ENCODE results near the gene COL11A1.
"Not testable (repeated sequence)": the region's sequence is repeated elsewhere in the genome, so short reads cannot be mapped to it uniquely, and the experiment has no call there.

COL11A1 gene

DNA sequence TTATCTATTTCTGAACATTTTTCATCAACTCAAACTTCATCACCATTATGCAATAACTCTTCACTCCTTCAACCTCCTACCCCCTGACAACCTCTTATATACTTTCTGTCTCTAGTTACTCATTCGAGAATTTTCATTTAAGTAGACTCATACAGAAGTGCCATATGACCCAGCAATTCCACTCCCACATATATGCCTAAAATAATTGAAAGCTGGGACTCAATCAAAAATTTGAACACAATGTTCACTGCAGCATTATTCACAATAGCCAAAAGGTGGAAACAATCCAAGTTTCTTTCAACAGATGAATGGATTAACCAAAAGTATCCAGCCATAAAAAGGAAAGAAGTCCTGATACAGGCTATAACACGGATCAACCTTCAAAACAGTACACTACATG lies 24.1 kb downstream of the COL11A1 start:
- H3K27me3 ChIP-seq (ENCODE audit: control insufficient read depth in 1 of 2, insufficient read depth in 2 of 2, low read length in 2 of 2) = peaks cover 0 to 3% of the 10 kb centered on the region in 2 donors
- H3K4me3 ChIP-seq (ENCODE audit: low read length in 2 of 2) = no peak overlapping the region
- no peaks in the 10 kb centered on the region for H3K36me3 ChIP-seq (ENCODE audit: control insufficient read depth in 2 of 2, insufficient read depth in 2 of 2, low read length in 2 of 2)
- no peak overlapping the region for H3K27ac ChIP-seq (ENCODE audit: low read length)
- H3K9me3 ChIP-seq (ENCODE audit: control insufficient read depth in 2 of 2, low read length in 2 of 2) = no peaks in the 10 kb centered on the region
- H3K9ac ChIP-seq (ENCODE audit: low read length in 2 of 2) = no peak overlapping the region
- H3K4me1 ChIP-seq (ENCODE audit: control insufficient read depth, insufficient read depth, low read length) = no peaks in the 10 kb centered on the region

DNA sequence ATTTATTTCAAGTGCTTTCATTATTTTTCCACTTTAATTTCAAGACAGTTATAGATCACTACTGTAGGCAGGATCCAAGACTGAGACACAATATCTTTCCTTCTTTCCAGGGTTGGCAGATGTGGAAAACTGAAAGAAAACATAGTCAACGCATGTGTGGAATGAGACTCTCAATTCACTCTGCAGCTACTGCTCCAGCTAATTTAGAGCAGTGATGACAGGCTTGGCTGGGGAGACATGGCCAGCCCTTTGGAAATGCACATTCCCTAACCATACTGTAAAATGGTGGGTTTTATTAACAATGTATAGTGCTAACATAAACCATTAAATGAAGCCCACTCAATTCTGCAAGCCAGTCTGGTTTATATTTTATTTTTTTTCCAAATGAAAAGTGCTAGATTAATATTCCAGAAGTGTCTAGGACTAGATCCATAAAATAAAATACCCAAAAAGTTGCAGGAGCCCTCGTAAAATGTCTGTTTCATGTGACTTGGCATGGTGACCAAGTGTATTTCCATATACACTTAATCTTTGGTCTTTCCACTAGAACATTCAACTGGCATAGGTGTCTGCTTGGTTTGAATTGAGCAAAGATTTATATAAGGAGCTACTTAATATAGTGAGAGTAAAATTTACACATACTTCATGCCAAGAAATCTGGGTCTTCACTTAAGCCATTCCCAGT lies 32.9 kb downstream of the COL11A1 start:
- Histone ChIP-seq H3K4me3 (ENCODE audit: low read length in 2 of 2) (no peak overlapping the region), H3K9me3 (ENCODE audit: control insufficient read depth in 2 of 2, low read length in 2 of 2) (no peaks in the 10 kb centered on the region), H3K27ac (ENCODE audit: low read length) (no peak overlapping the region), H3K4me1 (ENCODE audit: control insufficient read depth, insufficient read depth, low read length) (no peaks in the 10 kb centered on the region), H3K27me3 (ENCODE audit: control insufficient read depth in 1 of 2, insufficient read depth in 2 of 2, low read length in 2 of 2) (no peaks in the 10 kb centered on the region), H3K36me3 (ENCODE audit: control insufficient read depth in 2 of 2, insufficient read depth in 2 of 2, low read length in 2 of 2) (no peaks in the 10 kb centered on the region), H3K9ac (ENCODE audit: low read length in 2 of 2) (no peak overlapping the region)

DNA sequence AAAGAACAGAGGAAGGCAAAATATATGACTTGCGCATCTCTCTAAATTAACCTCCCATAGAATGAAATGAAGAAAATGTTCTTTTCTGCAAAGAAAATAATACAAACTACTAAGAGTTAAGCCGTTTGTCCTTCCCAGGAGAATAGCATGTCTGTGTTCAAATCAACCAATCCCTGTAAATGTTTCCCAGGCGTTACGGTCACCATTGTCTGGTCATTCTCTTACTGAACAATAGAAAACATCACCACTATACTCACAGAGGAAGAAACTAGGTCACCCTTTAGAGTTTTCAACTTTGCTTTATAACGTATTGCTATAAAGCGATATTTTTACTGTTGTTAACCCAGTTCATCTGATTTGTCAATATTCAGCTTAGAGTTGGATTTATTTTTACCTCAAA lies 34.1 kb downstream of the COL11A1 start:
- H3K9me3 ChIP-seq (ENCODE audit: control insufficient read depth in 2 of 2, low read length in 2 of 2) = no peaks in the 10 kb centered on the region
- no peak overlapping the region for H3K27ac ChIP-seq (ENCODE audit: low read length)
- H3K36me3 ChIP-seq (ENCODE audit: control insufficient read depth in 2 of 2, insufficient read depth in 2 of 2, low read length in 2 of 2) = no peaks in the 10 kb centered on the region
- no peak overlapping the region for H3K4me3 ChIP-seq (ENCODE audit: low read length in 2 of 2)
- no peak overlapping the region for H3K9ac ChIP-seq (ENCODE audit: low read length in 2 of 2)
- no peaks in the 10 kb centered on the region for H3K27me3 ChIP-seq (ENCODE audit: control insufficient read depth in 1 of 2, insufficient read depth in 2 of 2, low read length in 2 of 2)
- no peaks in the 10 kb centered on the region for H3K4me1 ChIP-seq (ENCODE audit: control insufficient read depth, insufficient read depth, low read length)

DNA sequence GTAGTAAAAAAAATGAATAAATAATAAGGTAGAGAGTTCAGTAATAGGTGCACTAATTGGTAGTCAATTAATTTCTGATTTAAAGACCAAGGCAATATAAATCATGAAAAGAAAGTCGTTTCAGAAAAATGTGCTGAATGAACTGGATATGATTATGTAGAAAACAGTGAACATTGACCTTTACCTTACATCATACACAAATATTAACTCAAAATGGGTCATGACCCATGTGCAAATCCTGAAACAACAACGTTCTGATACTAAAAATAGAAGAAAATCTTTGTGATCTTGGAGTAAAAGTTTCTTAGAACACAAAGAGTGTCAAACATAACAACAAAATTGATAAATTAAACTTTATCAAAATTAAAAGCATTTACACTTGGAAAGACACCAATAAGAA lies 39.1 kb downstream of the COL11A1 start:
- no peak overlapping the region for H3K27ac ChIP-seq (ENCODE audit: low read length)
- no peaks in the 10 kb centered on the region for H3K36me3 ChIP-seq (ENCODE audit: control insufficient read depth in 2 of 2, insufficient read depth in 2 of 2, low read length in 2 of 2)
- no peaks in the 10 kb centered on the region for H3K27me3 ChIP-seq (ENCODE audit: control insufficient read depth in 1 of 2, insufficient read depth in 2 of 2, low read length in 2 of 2)
- H3K9me3 ChIP-seq (ENCODE audit: control insufficient read depth in 2 of 2, low read length in 2 of 2) = no peaks in the 10 kb centered on the region
- H3K4me3 ChIP-seq (ENCODE audit: low read length in 2 of 2) = no peak overlapping the region
- H3K4me1 ChIP-seq (ENCODE audit: control insufficient read depth, insufficient read depth, low read length) = no peaks in the 10 kb centered on the region
- H3K9ac ChIP-seq (ENCODE audit: low read length in 2 of 2) = no peak overlapping the region

- Histone ChIP-seq H3K9ac (ENCODE audit: low read length in 2 of 2) (no peak overlapping the region), H3K27me3 (ENCODE audit: control insufficient read depth in 1 of 2, insufficient read depth in 2 of 2, low read length in 2 of 2) (no peaks in the 10 kb centered on the region), H3K4me1 (ENCODE audit: control insufficient read depth, insufficient read depth, low read length) (no peaks in the 10 kb centered on the region), H3K27ac (ENCODE audit: low read length) (no peak overlapping the region), H3K9me3 (ENCODE audit: control insufficient read depth in 2 of 2, low read length in 2 of 2) (no peaks in the 10 kb centered on the region), H3K4me3 (ENCODE audit: low read length in 2 of 2) (no peak overlapping the region), H3K36me3 (ENCODE audit: control insufficient read depth in 2 of 2, insufficient read depth in 2 of 2, low read length in 2 of 2) (no peaks in the 10 kb centered on the region)
Measured at GRCh38 chr1:103063921-103064320, 44.4 kb downstream of the COL11A1 start.

GRCh38 chr1:103058391-103058790 lies 49.9 kb downstream of the COL11A1 start:
- H3K4me1 ChIP-seq (ENCODE audit: control insufficient read depth, insufficient read depth, low read length) = no peaks in the 10 kb centered on the region
- H3K4me3 ChIP-seq (ENCODE audit: low read length in 2 of 2) = no peak overlapping the region
- no peaks in the 10 kb centered on the region for H3K36me3 ChIP-seq (ENCODE audit: control insufficient read depth in 2 of 2, insufficient read depth in 2 of 2, low read length in 2 of 2)
- no peak overlapping the region for H3K27ac ChIP-seq (ENCODE audit: low read length)
- no peak overlapping the region for H3K9ac ChIP-seq (ENCODE audit: low read length in 2 of 2)
- H3K9me3 ChIP-seq (ENCODE audit: control insufficient read depth in 2 of 2, low read length in 2 of 2) = no peaks in the 10 kb centered on the region
- no peaks in the 10 kb centered on the region for H3K27me3 ChIP-seq (ENCODE audit: control insufficient read depth in 1 of 2, insufficient read depth in 2 of 2, low read length in 2 of 2)

DNA sequence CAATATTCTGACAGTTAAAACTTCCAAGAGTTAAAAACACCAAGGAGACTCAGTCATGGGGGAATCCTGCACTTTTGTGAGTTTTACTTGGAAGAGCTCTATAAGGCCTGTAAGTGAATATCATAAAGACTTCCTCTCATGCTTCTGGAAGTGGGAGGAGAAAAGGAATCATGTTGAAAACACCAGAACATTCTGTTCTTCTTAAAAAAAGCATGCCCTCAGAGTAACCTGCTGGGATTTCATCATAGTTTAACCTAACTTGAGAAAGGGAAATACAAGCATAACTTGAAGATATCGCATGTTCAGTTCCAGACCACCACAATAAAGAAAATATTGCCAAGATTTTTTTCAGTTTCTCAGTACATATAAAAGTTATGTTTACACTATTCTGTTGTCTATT lies 51.9 kb downstream of the COL11A1 start:
- no peaks in the 10 kb centered on the region for H3K27me3 ChIP-seq (ENCODE audit: control insufficient read depth in 1 of 2, insufficient read depth in 2 of 2, low read length in 2 of 2)
- H3K9ac ChIP-seq (ENCODE audit: low read length in 2 of 2) = no peak overlapping the region
- no peaks in the 10 kb centered on the region for H3K4me1 ChIP-seq (ENCODE audit: control insufficient read depth, insufficient read depth, low read length)
- no peak overlapping the region for H3K4me3 ChIP-seq (ENCODE audit: low read length in 2 of 2)
- H3K36me3 ChIP-seq (ENCODE audit: control insufficient read depth in 2 of 2, insufficient read depth in 2 of 2, low read length in 2 of 2) = no peaks in the 10 kb centered on the region
- H3K9me3 ChIP-seq (ENCODE audit: control insufficient read depth in 2 of 2, low read length in 2 of 2) = no peaks in the 10 kb centered on the region
- no peak overlapping the region for H3K27ac ChIP-seq (ENCODE audit: low read length)

DNA sequence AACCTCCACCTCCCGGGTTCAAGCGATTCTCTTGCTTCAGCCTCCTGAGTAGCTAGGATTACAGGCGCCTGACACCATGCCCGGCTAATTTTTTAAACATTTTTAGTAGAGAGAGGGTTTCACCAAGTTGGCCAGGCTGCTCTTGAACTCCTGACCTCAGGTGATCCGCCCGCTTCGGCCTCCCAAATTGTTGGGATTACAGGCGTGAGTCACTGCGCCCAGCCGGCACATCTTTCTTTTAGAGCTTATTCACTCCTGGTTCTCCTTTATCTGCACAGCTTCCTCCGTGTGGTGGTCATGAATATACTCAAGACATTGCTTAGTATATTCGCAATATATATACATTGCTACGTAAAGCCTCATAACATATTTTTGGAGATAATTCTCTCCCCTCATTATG lies 80.2 kb downstream of the COL11A1 start:
- H3K27me3 ChIP-seq (ENCODE audit: control insufficient read depth in 1 of 2, insufficient read depth in 2 of 2, low read length in 2 of 2); H3K27ac ChIP-seq (ENCODE audit: low read length); H3K9ac ChIP-seq (ENCODE audit: low read length in 2 of 2); H3K4me1 ChIP-seq (ENCODE audit: control insufficient read depth, insufficient read depth, low read length); H3K36me3 ChIP-seq (ENCODE audit: control insufficient read depth in 2 of 2, insufficient read depth in 2 of 2, low read length in 2 of 2); H3K9me3 ChIP-seq (ENCODE audit: control insufficient read depth in 2 of 2, low read length in 2 of 2); H3K4me3 ChIP-seq (ENCODE audit: low read length in 2 of 2): not testable (repeated sequence)

GRCh38 chr1:103025858-103026409 lies 82.4 kb downstream of the COL11A1 start:
- Histone ChIP-seq H3K9ac (ENCODE audit: low read length in 2 of 2) (no peak overlapping the region), H3K36me3 (ENCODE audit: control insufficient read depth in 2 of 2, insufficient read depth in 2 of 2, low read length in 2 of 2) (no peaks in the 10 kb centered on the region), H3K27me3 (ENCODE audit: control insufficient read depth in 1 of 2, insufficient read depth in 2 of 2, low read length in 2 of 2) (no peaks in the 10 kb centered on the region), H3K4me3 (ENCODE audit: low read length in 2 of 2) (no peak overlapping the region), H3K4me1 (ENCODE audit: control insufficient read depth, insufficient read depth, low read length) (no peaks in the 10 kb centered on the region), H3K9me3 (ENCODE audit: control insufficient read depth in 2 of 2, low read length in 2 of 2) (no peaks in the 10 kb centered on the region), H3K27ac (ENCODE audit: low read length) (no peak overlapping the region)

DNA sequence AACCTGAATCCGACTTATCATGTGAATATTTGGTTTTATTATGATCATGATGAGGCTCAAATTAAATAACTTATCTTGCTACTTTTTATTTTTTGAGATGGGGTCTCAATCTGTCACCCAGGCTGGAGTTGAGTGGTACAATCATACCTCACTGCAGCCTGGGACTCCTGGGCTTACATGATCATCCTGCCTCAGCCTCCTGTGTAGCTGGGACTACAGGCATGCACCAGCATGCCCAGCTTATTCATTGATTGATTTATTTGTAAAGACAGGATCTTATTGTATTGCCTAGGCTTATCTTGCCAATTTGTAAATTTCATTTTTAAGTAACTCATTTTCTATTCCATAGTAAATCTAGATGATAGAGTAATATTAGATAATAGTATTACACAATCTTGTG lies 84.3 kb downstream of the COL11A1 start:
- Histone ChIP-seq H3K27me3 (ENCODE audit: control insufficient read depth in 1 of 2, insufficient read depth in 2 of 2, low read length in 2 of 2) (no peaks in the 10 kb centered on the region), H3K9me3 (ENCODE audit: control insufficient read depth in 2 of 2, low read length in 2 of 2) (no peaks in the 10 kb centered on the region), H3K9ac (ENCODE audit: low read length in 2 of 2) (no peak overlapping the region), H3K4me1 (ENCODE audit: control insufficient read depth, insufficient read depth, low read length) (no peaks in the 10 kb centered on the region), H3K36me3 (ENCODE audit: control insufficient read depth in 2 of 2, insufficient read depth in 2 of 2, low read length in 2 of 2) (no peaks in the 10 kb centered on the region), H3K27ac (ENCODE audit: low read length) (no peak overlapping the region), H3K4me3 (ENCODE audit: low read length in 2 of 2) (no peak overlapping the region)

DNA sequence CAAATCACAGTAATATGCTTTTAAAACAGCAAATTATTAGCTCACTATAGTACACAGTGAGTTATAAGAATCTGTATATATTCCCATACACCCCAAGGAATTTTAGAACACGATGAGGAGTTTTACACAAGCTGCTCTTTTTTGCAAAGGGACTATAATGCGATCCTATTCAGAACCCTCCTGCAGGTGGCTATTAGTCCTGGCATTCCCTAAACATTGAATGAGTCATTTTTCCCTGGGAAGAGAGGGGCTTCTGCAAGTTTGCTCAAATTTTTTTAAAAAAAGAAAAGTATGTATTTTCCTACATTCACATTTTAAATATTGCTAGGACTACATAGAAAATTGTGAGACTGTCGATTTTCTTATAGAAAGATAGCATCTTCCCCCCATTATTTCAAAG lies 106.3 kb downstream of the COL11A1 start:
- Histone ChIP-seq H3K9me3 (ENCODE audit: control insufficient read depth in 2 of 2, low read length in 2 of 2) (no peaks in the 10 kb centered on the region), H3K9ac (ENCODE audit: low read length in 2 of 2) (no peak overlapping the region), H3K4me1 (ENCODE audit: control insufficient read depth, insufficient read depth, low read length) (no peaks in the 10 kb centered on the region), H3K36me3 (ENCODE audit: control insufficient read depth in 2 of 2, insufficient read depth in 2 of 2, low read length in 2 of 2) (no peaks in the 10 kb centered on the region), H3K4me3 (ENCODE audit: low read length in 2 of 2) (no peak overlapping the region), H3K27me3 (ENCODE audit: control insufficient read depth in 1 of 2, insufficient read depth in 2 of 2, low read length in 2 of 2) (no peaks in the 10 kb centered on the region), H3K27ac (ENCODE audit: low read length) (no peak overlapping the region)
